Measurements from ENCODE around the gene UBAC2.

DNA sequence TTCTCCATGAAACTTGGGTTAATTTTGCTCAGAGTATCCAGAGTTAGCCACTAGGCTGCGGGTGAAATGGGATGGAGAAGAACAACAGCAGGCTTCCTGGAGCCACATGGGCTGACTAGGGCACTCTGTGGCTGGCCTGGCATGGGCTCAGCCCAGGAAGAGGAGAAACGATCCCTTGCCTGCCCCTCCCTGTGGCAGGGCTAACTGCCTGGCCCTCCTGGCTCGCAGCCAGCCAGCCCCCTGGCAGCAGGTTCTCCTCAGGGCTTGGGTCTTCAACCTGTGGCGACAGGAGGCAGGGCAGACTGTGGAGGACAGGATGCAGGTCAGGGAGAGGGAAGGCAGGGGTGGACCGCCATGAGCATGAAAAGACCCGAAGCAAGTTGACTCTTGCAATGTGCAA is 185.3 kb downstream of the UBAC2 start:
- TF ChIP-seq CTCF (IDR thresholded peaks at IDR 0.05) (no peak), EZH2 (IDR thresholded peaks at IDR 0.05) (no peak), EZH2phosphoT487 (IDR thresholded peaks at IDR 0.05) (no peak)

All from neural progenitor cell (in vitro differentiated cells).